PFSK-1 (cell line): ENCODE results near the gene IFNA13.

Experiments used
- POLR2AphosphoS5 ChIP-seq: IDR thresholded peaks from 2 replicates; pipeline ENCODE4 v1.6.1; 2012; ENCODE audit warnings: low read depth, mild to moderate bottlenecking, control low read depth, low read length, moderate library complexity
- TAF1 ChIP-seq: IDR thresholded peaks from 2 replicates; pipeline ENCODE4 v1.6.1; 2012; ENCODE audit warnings: low read length, control low read depth, borderline replicate concordance; ENCODE audit not compliant: insufficient read depth
- TF ChIP-seq, protein P1 (sequence below), 2 experiments: IDR thresholded peaks; 2 replicates each; pipeline versions ENCODE4 v1.6.1 to v1.8.0; 2011 to 2012; ENCODE audit warnings: low read depth in 2 of 2, low read length in 2 of 2, control low read depth in 1 of 2, inconsistent platforms in 1 of 2, mild to moderate bottlenecking in 1 of 2, moderate library complexity in 1 of 2; ENCODE audit not compliant: insufficient read depth in 1 of 2

GRCh38 chr9:21383627-21384026 is 15.8 kb upstream of the IFNA13 start:
- no peak for TF ChIP-seq POLR2AphosphoS5
- TF ChIP-seq TAF1: no peak
- TF ChIP-seq, protein P1, sequence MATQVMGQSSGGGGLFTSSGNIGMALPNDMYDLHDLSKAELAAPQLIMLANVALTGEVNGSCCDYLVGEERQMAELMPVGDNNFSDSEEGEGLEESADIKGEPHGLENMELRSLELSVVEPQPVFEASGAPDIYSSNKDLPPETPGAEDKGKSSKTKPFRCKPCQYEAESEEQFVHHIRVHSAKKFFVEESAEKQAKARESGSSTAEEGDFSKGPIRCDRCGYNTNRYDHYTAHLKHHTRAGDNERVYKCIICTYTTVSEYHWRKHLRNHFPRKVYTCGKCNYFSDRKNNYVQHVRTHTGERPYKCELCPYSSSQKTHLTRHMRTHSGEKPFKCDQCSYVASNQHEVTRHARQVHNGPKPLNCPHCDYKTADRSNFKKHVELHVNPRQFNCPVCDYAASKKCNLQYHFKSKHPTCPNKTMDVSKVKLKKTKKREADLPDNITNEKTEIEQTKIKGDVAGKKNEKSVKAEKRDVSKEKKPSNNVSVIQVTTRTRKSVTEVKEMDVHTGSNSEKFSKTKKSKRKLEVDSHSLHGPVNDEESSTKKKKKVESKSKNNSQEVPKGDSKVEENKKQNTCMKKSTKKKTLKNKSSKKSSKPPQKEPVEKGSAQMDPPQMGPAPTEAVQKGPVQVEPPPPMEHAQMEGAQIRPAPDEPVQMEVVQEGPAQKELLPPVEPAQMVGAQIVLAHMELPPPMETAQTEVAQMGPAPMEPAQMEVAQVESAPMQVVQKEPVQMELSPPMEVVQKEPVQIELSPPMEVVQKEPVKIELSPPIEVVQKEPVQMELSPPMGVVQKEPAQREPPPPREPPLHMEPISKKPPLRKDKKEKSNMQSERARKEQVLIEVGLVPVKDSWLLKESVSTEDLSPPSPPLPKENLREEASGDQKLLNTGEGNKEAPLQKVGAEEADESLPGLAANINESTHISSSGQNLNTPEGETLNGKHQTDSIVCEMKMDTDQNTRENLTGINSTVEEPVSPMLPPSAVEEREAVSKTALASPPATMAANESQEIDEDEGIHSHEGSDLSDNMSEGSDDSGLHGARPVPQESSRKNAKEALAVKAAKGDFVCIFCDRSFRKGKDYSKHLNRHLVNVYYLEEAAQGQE (IDR thresholded peaks at IDR 0.05; ENCODE audit: insufficient read depth in 1 of 2, low read depth in 2 of 2, low read length in 2 of 2): no peak
